Measurements from ENCODE around the gene OSBPL10.

Gene OSBPL10

GRCh38 chr3:31696815-31697548, 284.1 kb downstream of the OSBPL10 start:
- Histone ChIP-seq H3K4me2 (ENCODE audit: low read length) (no peak overlapping the region), H3K36me3 (replicated peaks; ENCODE audit: low read depth, low read length) (peaks cover 11% of the 10 kb centered on the region), H3K79me2 (ENCODE audit: low read length) (no peaks in the 10 kb centered on the region), H2AFZ (ENCODE audit: low read depth, low read length) (no peak overlapping the region), H3K9me3 (ENCODE audit: insufficient read depth, low read length) (no peaks in the 10 kb centered on the region), H3K9ac (ENCODE audit: low read length) (no peak overlapping the region), H4K20me1 (ENCODE audit: insufficient read depth, low read length) (no peaks in the 10 kb centered on the region), H3K27me3 (ENCODE audit: low read depth, low read length) (no peaks in the 10 kb centered on the region), H3K4me3 (ENCODE audit: low read length) (no peak overlapping the region), H3K4me1 (ENCODE audit: low read length) (no peaks in the 10 kb centered on the region), H3K27ac (ENCODE audit: low read length) (no peak overlapping the region)
- TF ChIP-seq CTCF (IDR thresholded peaks at IDR 0.05; ENCODE audit: low read depth, low read length), result no peak
- TF ChIP-seq EZH2phosphoT487 (IDR thresholded peaks at IDR 0.05; ENCODE audit: low read depth), result no peak

GRCh38 chr3:31696009-31696297, 285.1 kb downstream of the OSBPL10 start:
- Histone ChIP-seq H3K79me2 (ENCODE audit: low read length) (no peaks in the 10 kb centered on the region), H3K4me3 (ENCODE audit: low read length) (no peak overlapping the region), H3K9me3 (ENCODE audit: insufficient read depth, low read length) (no peaks in the 10 kb centered on the region), H4K20me1 (ENCODE audit: insufficient read depth, low read length) (no peaks in the 10 kb centered on the region), H3K4me2 (ENCODE audit: low read length) (no peak overlapping the region), H3K4me1 (ENCODE audit: low read length) (no peaks in the 10 kb centered on the region), H2AFZ (ENCODE audit: low read depth, low read length) (no peak overlapping the region), H3K27me3 (ENCODE audit: low read depth, low read length) (no peaks in the 10 kb centered on the region), H3K9ac (ENCODE audit: low read length) (no peak overlapping the region), H3K36me3 (replicated peaks; ENCODE audit: low read depth, low read length) (peaks cover 5% of the 10 kb centered on the region), H3K27ac (ENCODE audit: low read length) (no peak overlapping the region)
- no peak for TF ChIP-seq EZH2phosphoT487 (IDR thresholded peaks at IDR 0.05; ENCODE audit: low read depth)
- TF ChIP-seq CTCF (IDR thresholded peaks at IDR 0.05; ENCODE audit: low read depth, low read length), result no peak

GRCh38 chr3:31695280-31696008, 285.6 kb downstream of the OSBPL10 start:
- Histone ChIP-seq H3K27ac (ENCODE audit: low read length) (no peak overlapping the region), H3K9ac (ENCODE audit: low read length) (no peak overlapping the region), H2AFZ (ENCODE audit: low read depth, low read length) (no peak overlapping the region), H3K79me2 (ENCODE audit: low read length) (no peaks in the 10 kb centered on the region), H4K20me1 (ENCODE audit: insufficient read depth, low read length) (no peaks in the 10 kb centered on the region), H3K36me3 (replicated peaks; ENCODE audit: low read depth, low read length) (peaks cover 4% of the 10 kb centered on the region), H3K9me3 (ENCODE audit: insufficient read depth, low read length) (no peaks in the 10 kb centered on the region), H3K4me2 (ENCODE audit: low read length) (no peak overlapping the region), H3K4me1 (ENCODE audit: low read length) (no peaks in the 10 kb centered on the region), H3K4me3 (ENCODE audit: low read length) (no peak overlapping the region), H3K27me3 (ENCODE audit: low read depth, low read length) (no peaks in the 10 kb centered on the region)
- TF ChIP-seq CTCF (IDR thresholded peaks at IDR 0.05; ENCODE audit: low read depth, low read length) (peak; percentile 59), EZH2phosphoT487 (IDR thresholded peaks at IDR 0.05; ENCODE audit: low read depth) (no peak)

GRCh38 chr3:31693346-31693745, 287.7 kb downstream of the OSBPL10 start:
- Histone ChIP-seq H3K9me3 (ENCODE audit: insufficient read depth, low read length) (no peaks in the 10 kb centered on the region), H3K4me3 (ENCODE audit: low read length) (no peak overlapping the region), H3K36me3 (replicated peaks; ENCODE audit: low read depth, low read length) (peaks cover 5% of the 10 kb centered on the region), H3K4me1 (ENCODE audit: low read length) (no peaks in the 10 kb centered on the region), H3K79me2 (ENCODE audit: low read length) (no peaks in the 10 kb centered on the region), H3K27ac (ENCODE audit: low read length) (no peak overlapping the region), H2AFZ (ENCODE audit: low read depth, low read length) (no peak overlapping the region), H3K27me3 (ENCODE audit: low read depth, low read length) (no peaks in the 10 kb centered on the region), H3K9ac (ENCODE audit: low read length) (no peak overlapping the region), H3K4me2 (ENCODE audit: low read length) (no peak overlapping the region), H4K20me1 (ENCODE audit: insufficient read depth, low read length) (no peaks in the 10 kb centered on the region)
- TF ChIP-seq CTCF (IDR thresholded peaks at IDR 0.05; ENCODE audit: low read depth, low read length), result no peak
- no peak for TF ChIP-seq EZH2phosphoT487 (IDR thresholded peaks at IDR 0.05; ENCODE audit: low read depth)
